ENCODE measurements around the gene TBC1D14. TPM values are rescaled to one million over a fixed set of nuclear protein-coding genes. Genes with fewer than 3 reads are reported as not detected.

Gene TBC1D14
- total RNA-seq, 4 donors from 2014 or later: 36.0 to 56.2 (median 41.4) TPM

GRCh38 chr4:6943012-6943884 lies 33.6 kb downstream of the TBC1D14 start:
- H3K27ac ChIP-seq: no peak overlapping the region
- intact Hi-C loops (cut with DNase I; ENCODE audit: low total_unique reads) (no loop called here), in situ Hi-C loops (cut with MboI; ENCODE audit: low sequenced_read_pairs in 4 of 4) (no loop called here)
- no peaks in the 10 kb centered on the region for H3K9me3 ChIP-seq
- H3K4me1 ChIP-seq: peaks cover 0 to 11% of the 10 kb centered on the region in 2 donors
- H3K4me3 ChIP-seq: no peak overlapping the region
- no peak for TF ChIP-seq POLR2A (IDR thresholded peaks at IDR 0.05)
- TF ChIP-seq CTCF (IDR thresholded peaks at IDR 0.05 in 4 of 5, conservative IDR thresholded peaks at IDR 0.05 in 1 of 5): no peak
- DNase-seq: no peak
- no peak for ATAC-seq
- no peaks in the 10 kb centered on the region for H3K27me3 ChIP-seq
- no peaks in the 10 kb centered on the region for H3K36me3 ChIP-seq

GRCh38 chr4:6943885-6944225 lies 34.2 kb downstream of the TBC1D14 start:
- TF ChIP-seq POLR2A (IDR thresholded peaks at IDR 0.05) (no peak), CTCF (IDR thresholded peaks at IDR 0.05 in 4 of 5, conservative IDR thresholded peaks at IDR 0.05 in 1 of 5) (no peak)
- ATAC-seq: no peak
- H3K9me3 ChIP-seq: no peaks in the 10 kb centered on the region
- H3K4me3 ChIP-seq: no peak overlapping the region
- H3K27me3 ChIP-seq: no peaks in the 10 kb centered on the region
- DNase-seq: no peak
- no peak overlapping the region for H3K27ac ChIP-seq
- peaks cover 0 to 11% of the 10 kb centered on the region in 2 donors for H3K4me1 ChIP-seq
- H3K36me3 ChIP-seq: no peaks in the 10 kb centered on the region
- intact Hi-C loops (cut with DNase I; ENCODE audit: low total_unique reads): no loop called here
- in situ Hi-C loops (cut with MboI; ENCODE audit: low sequenced_read_pairs in 4 of 4): no loop called here

- H3K9me3 ChIP-seq: no peaks in the 10 kb centered on the region
- DNase-seq: no peak
- in situ Hi-C loops (cut with MboI; ENCODE audit: low sequenced_read_pairs in 4 of 4): no loop called here
These were observed 34.9 kb downstream of the TBC1D14 start for GRCh38 chr4:6944301-6945051.

GRCh38 chr4:6945052-6945409 lies 35.4 kb downstream of the TBC1D14 start:
- in situ Hi-C loops (cut with MboI; ENCODE audit: low sequenced_read_pairs in 4 of 4): no loop called here
- H3K4me1 ChIP-seq: peaks cover 0 to 11% of the 10 kb centered on the region in 2 donors

More at GRCh38 chr4:6944301-6945051, 34.9 kb downstream of the TBC1D14 start:
- no peaks in the 10 kb centered on the region for H3K27me3 ChIP-seq
- no peak overlapping the region for H3K4me3 ChIP-seq
- peak in 1 of 2 donors; percentile 46 for ATAC-seq
- intact Hi-C loops (cut with DNase I; ENCODE audit: low total_unique reads): no loop called here
- no peak overlapping the region for H3K27ac ChIP-seq
- no peak for TF ChIP-seq CTCF (IDR thresholded peaks at IDR 0.05 in 4 of 5, conservative IDR thresholded peaks at IDR 0.05 in 1 of 5)
- TF ChIP-seq POLR2A (IDR thresholded peaks at IDR 0.05): no peak
- peaks cover 0 to 11% of the 10 kb centered on the region in 2 donors for H3K4me1 ChIP-seq
- H3K36me3 ChIP-seq: no peaks in the 10 kb centered on the region

More at GRCh38 chr4:6945052-6945409, 35.4 kb downstream of the TBC1D14 start:
- no peaks in the 10 kb centered on the region for H3K9me3 ChIP-seq
- no peak for DNase-seq
- no peak for TF ChIP-seq POLR2A (IDR thresholded peaks at IDR 0.05)
- no peak for TF ChIP-seq CTCF (IDR thresholded peaks at IDR 0.05 in 4 of 5, conservative IDR thresholded peaks at IDR 0.05 in 1 of 5)
- no peak for ATAC-seq
- H3K36me3 ChIP-seq: no peaks in the 10 kb centered on the region
- no peaks in the 10 kb centered on the region for H3K27me3 ChIP-seq
- no peak overlapping the region for H3K27ac ChIP-seq
- H3K4me3 ChIP-seq: no peak overlapping the region
- intact Hi-C loops (cut with DNase I; ENCODE audit: low total_unique reads): no loop called here

Data from gastrocnemius medialis (tissue), 4 donors.